ENCODE measurements around the gene ZNF384. TPM values are rescaled to one million over a fixed set of nuclear protein-coding genes. Genes with fewer than 3 reads are reported as not detected.
A peak's percentile ranks its signal among the peaks of the same experiment; 100 is the strongest.

ZNF384 gene
- total RNA-seq, 2 experiments from 2014 or later = 61.4 to 79.0 TPM

- ATAC-seq = no peak
Measured at GRCh38 chr12:6639151-6639801, 49.9 kb downstream of the ZNF384 start.

GRCh38 chr12:6638305-6638704, 50.9 kb downstream of the ZNF384 start:
- no peaks in the 10 kb centered on the region for H3K27me3 Mint-ChIP-seq
- POLR2A ChIA-PET = no interaction called here
- peaks cover 23% of the 10 kb centered on the region for H3K4me1 Mint-ChIP-seq
- H3K4me3 Mint-ChIP-seq = no peak overlapping the region
- CTCF ChIA-PET = no interaction called here
- ATAC-seq (no peak), DNase-seq (no peak)
- peaks cover 2% of the 10 kb centered on the region for H3K9me3 Mint-ChIP-seq (ENCODE audit: low read depth)
- peaks cover 2% of the 10 kb centered on the region for H3K36me3 Mint-ChIP-seq (ENCODE audit: low read depth)
- H3K27ac Mint-ChIP-seq = no peak overlapping the region
- intact Hi-C loops (cut with DNase I, micrococcal nuclease) = no loop called here

More at GRCh38 chr12:6639151-6639801, 49.9 kb downstream of the ZNF384 start:
- H3K4me3 Mint-ChIP-seq = no peak overlapping the region
- peaks cover 5% of the 10 kb centered on the region for H3K36me3 Mint-ChIP-seq (ENCODE audit: low read depth)
- H3K27me3 Mint-ChIP-seq = no peaks in the 10 kb centered on the region
- POLR2A ChIA-PET = no interaction called here
- DNase-seq = no peak
- H3K27ac Mint-ChIP-seq = no peak overlapping the region
- H3K4me1 Mint-ChIP-seq = peaks cover 19% of the 10 kb centered on the region
- CTCF ChIA-PET = interaction anchor here (0.7 kb wide), 1 partner anchor 91 kb away, joined by 3 read pairs; no protein-coding TSS in a partner anchor
- intact Hi-C loops (cut with DNase I, micrococcal nuclease) = no loop called here
- H3K9me3 Mint-ChIP-seq (ENCODE audit: low read depth) = peaks cover 6% of the 10 kb centered on the region

DNA sequence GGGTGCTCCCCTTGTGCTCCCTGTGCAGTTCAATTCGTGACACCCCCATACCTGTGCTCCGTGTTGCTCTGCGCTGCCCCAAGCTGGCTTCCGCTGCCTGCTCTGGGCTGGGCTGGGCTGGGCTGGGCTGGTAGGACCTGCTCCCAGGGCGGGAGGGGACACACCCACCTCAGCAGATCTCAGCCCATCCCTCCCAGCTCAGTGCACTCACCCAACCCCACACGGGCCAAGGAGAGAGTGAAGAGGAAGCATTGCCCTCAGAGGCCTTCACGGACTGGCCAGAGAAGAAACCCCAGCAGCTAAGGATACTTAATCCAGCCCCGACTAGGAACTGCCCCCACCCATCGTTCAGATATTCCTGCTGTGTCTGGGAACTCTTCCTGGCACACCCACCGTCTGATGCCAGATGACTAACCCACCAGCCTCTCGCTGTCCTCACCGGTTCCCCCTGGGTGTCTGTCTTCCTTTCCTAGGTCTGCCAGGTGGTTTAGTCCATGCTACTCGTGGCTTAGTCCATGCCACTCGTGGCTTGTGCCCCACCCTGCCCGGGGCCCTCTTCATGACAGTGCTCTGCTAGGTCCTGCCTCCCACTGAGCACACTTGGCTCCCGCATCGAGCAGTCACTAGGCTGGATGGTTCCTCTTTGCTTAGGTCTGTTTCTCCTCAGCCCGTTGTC, 53.2 kb downstream of the ZNF384 start, which contains the start of gene LPAR5:
TSS of gene LPAR5 (minus strand) at position 104 of the 676 bp plus-strand sequence. CDS start 14,711 bp downstream, outside the sequence.
- ChIA-PET POLR2A (no interaction called here), CTCF (interaction anchor here (1.2 kb wide), 1 partner anchor 14 kb away, joined by 4 read pairs; no protein-coding TSS in a partner anchor)
- no peaks in the 10 kb centered on the region for H3K36me3 Mint-ChIP-seq (ENCODE audit: low read depth)
- peaks cover 44% of the 10 kb centered on the region for H3K4me1 Mint-ChIP-seq
- no peaks in the 10 kb centered on the region for H3K27me3 Mint-ChIP-seq
- ATAC-seq = peak; percentile 41
- peak; percentile 49 for DNase-seq
- H3K27ac Mint-ChIP-seq = peak within 1 kb of the TSS; percentile 76
- intact Hi-C loops (cut with DNase I, micrococcal nuclease) = no loop called here
- peak within 1 kb of the TSS; percentile 42 for H3K4me3 Mint-ChIP-seq
- no peaks in the 10 kb centered on the region for H3K9me3 Mint-ChIP-seq (ENCODE audit: low read depth)

- Mint-ChIP-seq H3K9me3 (ENCODE audit: low read depth) (no peaks in the 10 kb centered on the region), H3K36me3 (ENCODE audit: low read depth) (no peaks in the 10 kb centered on the region), H3K4me1 (peaks cover 48% of the 10 kb centered on the region), H3K4me3 (peak overlapping the region; percentile 42), H3K27me3 (no peaks in the 10 kb centered on the region), H3K27ac (peak overlapping the region; percentile 76)
- peak; percentile 77 for DNase-seq
- peak; percentile 69 for ATAC-seq
- ChIA-PET POLR2A (no interaction called here), CTCF (interaction anchor here (1.2 kb wide), 1 partner anchor 14 kb away, joined by 4 read pairs; no protein-coding TSS in a partner anchor)
- intact Hi-C loops (cut with DNase I, micrococcal nuclease) = no loop called here
Measured at GRCh38 chr12:6635375-6635855, 53.8 kb downstream of the ZNF384 start.

- peak; percentile 68 for ATAC-seq
- POLR2A ChIA-PET = interaction anchor here (1.2 kb wide), 1 partner anchor 312 kb away, joined by 4 read pairs; the partner anchor contains the start of gene C12orf57
- Mint-ChIP-seq H3K4me1 (peaks cover 59% of the 10 kb centered on the region), H3K27me3 (no peaks in the 10 kb centered on the region), H3K9me3 (ENCODE audit: low read depth) (no peaks in the 10 kb centered on the region), H3K4me3 (peak overlapping the region; percentile 71), H3K27ac (peak overlapping the region; percentile 99), H3K36me3 (ENCODE audit: low read depth) (no peaks in the 10 kb centered on the region)
- CTCF ChIA-PET = interaction anchor here (0.6 to 4.2 kb wide), 9 partner anchors 11 to 69 kb away, joined by 3 to 41 read pairs (median 5); no protein-coding TSS in a partner anchor
- peak; percentile 69 for DNase-seq
- intact Hi-C loops (cut with DNase I, micrococcal nuclease) = no loop called here
Measured at GRCh38 chr12:6632026-6632983, 56.9 kb downstream of the ZNF384 start.

DNA sequence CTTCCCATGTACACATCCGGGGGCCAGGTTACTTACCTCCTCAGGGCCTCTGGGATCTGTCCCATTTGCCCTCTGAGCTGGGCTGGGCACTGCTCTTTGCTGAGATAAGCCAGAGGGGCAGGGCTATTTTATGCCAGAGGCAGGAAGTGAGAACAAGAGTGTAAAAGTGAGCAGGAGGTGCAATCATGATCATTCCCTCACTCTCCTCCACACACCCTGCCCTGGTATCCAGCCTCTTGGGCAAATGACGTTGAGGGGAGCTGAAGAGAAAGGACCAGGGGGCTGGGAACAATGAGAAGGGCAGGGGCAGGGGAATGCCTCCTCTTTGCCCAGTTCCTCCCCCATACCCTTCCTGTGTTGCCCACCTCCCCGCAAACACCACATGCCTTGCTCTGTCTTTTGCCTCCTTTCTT, 57.6 kb downstream of the ZNF384 start:
- Mint-ChIP-seq H3K9me3 (ENCODE audit: low read depth) (no peaks in the 10 kb centered on the region), H3K27ac (peak overlapping the region; percentile 99), H3K4me3 (peak overlapping the region; percentile 71), H3K4me1 (peaks cover 65% of the 10 kb centered on the region), H3K36me3 (ENCODE audit: low read depth) (no peaks in the 10 kb centered on the region), H3K27me3 (no peaks in the 10 kb centered on the region)
- intact Hi-C loops (cut with DNase I, micrococcal nuclease) = loop anchor here in 1 of 2 experiments (2.0 kb wide), 1 partner anchor 15 kb away; no protein-coding TSS in a partner anchor
- DNase-seq = peak; percentile 38
- peak; percentile 21 for ATAC-seq
- ChIA-PET CTCF (interaction anchor here (0.7 to 4.2 kb wide), 10 partner anchors 11 to 181 kb away, joined by 3 to 41 read pairs (median 4); no protein-coding TSS in a partner anchor), POLR2A (interaction anchor here (0.6 to 1.2 kb wide), 2 partner anchors 246 to 313 kb away, joined by 3 to 4 read pairs; partner anchors contain the start of gene C12orf57)

GRCh38 chr12:6630736-6631135, 58.4 kb downstream of the ZNF384 start:
- no peaks in the 10 kb centered on the region for H3K27me3 Mint-ChIP-seq
- DNase-seq = no peak
- H3K27ac Mint-ChIP-seq = peak overlapping the region; percentile 99
- intact Hi-C loops (cut with DNase I, micrococcal nuclease) = loop anchor here in 1 of 2 experiments (2.0 kb wide), 1 partner anchor 14 kb away; no protein-coding TSS in a partner anchor
- CTCF ChIA-PET = interaction anchor here (1.0 to 4.2 kb wide), 5 partner anchors 11 to 77 kb away, joined by 3 to 41 read pairs (median 3); no protein-coding TSS in a partner anchor
- peaks cover 61% of the 10 kb centered on the region for H3K4me1 Mint-ChIP-seq
- H3K4me3 Mint-ChIP-seq = peak overlapping the region; percentile 71
- POLR2A ChIA-PET = interaction anchor here (0.6 kb wide), 1 partner anchor 59 kb away, joined by 5 read pairs; the partner anchor contains the start of gene ZNF384
- no peaks in the 10 kb centered on the region for H3K36me3 Mint-ChIP-seq (ENCODE audit: low read depth)
- no peaks in the 10 kb centered on the region for H3K9me3 Mint-ChIP-seq (ENCODE audit: low read depth)
- no peak for ATAC-seq

GRCh38 chr12:6627616-6628015, 61.6 kb downstream of the ZNF384 start:
- intact Hi-C loops (cut with DNase I, micrococcal nuclease) = no loop called here
- peaks cover 41% of the 10 kb centered on the region for H3K4me1 Mint-ChIP-seq
- no peaks in the 10 kb centered on the region for H3K9me3 Mint-ChIP-seq (ENCODE audit: low read depth)
- ChIA-PET CTCF (interaction anchor here (0.6 to 1.7 kb wide), 6 partner anchors 8 to 198 kb away, joined by 3 to 6 read pairs (median 3); partner anchors contain the start of gene MLF2), POLR2A (interaction anchor here (0.6 kb wide), 2 partner anchors 20 to 22 kb away, joined by 3 to 8 read pairs; partner anchors contain the start of gene ACRBP)
- no peaks in the 10 kb centered on the region for H3K27me3 Mint-ChIP-seq
- H3K36me3 Mint-ChIP-seq (ENCODE audit: low read depth) = no peaks in the 10 kb centered on the region
- H3K27ac Mint-ChIP-seq = peak overlapping the region; percentile 86
- DNase-seq (peak; percentile 49), ATAC-seq (peak; percentile 61)
- H3K4me3 Mint-ChIP-seq = peak overlapping the region; percentile 63

- peak overlapping the region; percentile 86 for H3K27ac Mint-ChIP-seq
- POLR2A ChIA-PET = interaction anchor here (0.6 kb wide), 2 partner anchors 20 to 23 kb away, joined by 3 to 8 read pairs; partner anchors contain the start of gene ACRBP
- ATAC-seq = no peak
- no peaks in the 10 kb centered on the region for H3K9me3 Mint-ChIP-seq (ENCODE audit: low read depth)
- no peaks in the 10 kb centered on the region for H3K27me3 Mint-ChIP-seq
- peak; percentile 37 for DNase-seq
- no peaks in the 10 kb centered on the region for H3K36me3 Mint-ChIP-seq (ENCODE audit: low read depth)
- intact Hi-C loops (cut with DNase I, micrococcal nuclease) = no loop called here
- H3K4me1 Mint-ChIP-seq = peaks cover 32% of the 10 kb centered on the region
- CTCF ChIA-PET = interaction anchor here (0.5 to 0.8 kb wide), 2 partner anchors 112 to 127 kb away, joined by 3 read pairs; partner anchors contain the start of gene MLF2
- peak overlapping the region; percentile 63 for H3K4me3 Mint-ChIP-seq
Measured at GRCh38 chr12:6626654-6627283, 62.4 kb downstream of the ZNF384 start.

DNA sequence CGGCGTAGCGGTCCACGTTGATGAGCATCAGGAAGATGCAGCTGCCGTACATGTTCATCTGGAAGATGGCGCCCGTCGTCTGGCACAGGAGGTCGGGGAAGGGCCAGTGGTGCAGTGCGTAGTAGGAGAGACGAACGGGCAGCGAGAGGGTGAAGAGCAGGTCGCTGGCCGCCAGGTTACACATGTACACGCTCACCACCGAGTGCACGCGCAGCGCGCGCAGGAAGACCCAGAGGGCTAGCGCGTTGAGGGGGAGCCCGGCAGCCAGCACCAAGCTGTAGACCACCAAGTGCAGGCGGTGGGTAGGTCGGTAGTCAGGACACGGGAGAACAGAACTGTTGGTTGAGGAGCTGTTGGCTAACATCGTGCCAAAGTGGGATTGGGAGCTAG, 68.3 kb downstream of the ZNF384 start:
- intact Hi-C loops (cut with DNase I, micrococcal nuclease) = loop anchor here in 1 of 2 experiments (1.0 kb wide), 2 partner anchors 158 to 204 kb away; no protein-coding TSS in a partner anchor
- DNase-seq = no peak

More for the DNA sequence above, 68.3 kb downstream of the ZNF384 start:
- no peak for ATAC-seq
- POLR2A ChIA-PET = interaction anchor here (1.2 kb wide), 1 partner anchor 248 kb away, joined by 4 read pairs; no protein-coding TSS in a partner anchor
- peaks cover 6% of the 10 kb centered on the region for H3K36me3 Mint-ChIP-seq (ENCODE audit: low read depth)
- peak overlapping the region; percentile 67 for H3K4me3 Mint-ChIP-seq
- peaks cover 8% of the 10 kb centered on the region for H3K4me1 Mint-ChIP-seq
- no peaks in the 10 kb centered on the region for H3K9me3 Mint-ChIP-seq (ENCODE audit: low read depth)
- H3K27ac Mint-ChIP-seq = peak overlapping the region; percentile 73
- CTCF ChIA-PET = interaction anchor here (0.6 to 5.5 kb wide), 24 partner anchors 10 to 271 kb away, joined by 3 to 41 read pairs (median 4); partner anchors contain the start of genes ACRBP, LPAR5, TAPBPL and ZNF384
- no peaks in the 10 kb centered on the region for H3K27me3 Mint-ChIP-seq
